CD4-positive, alpha-beta T cell (primary cell): Measurements from ENCODE around the gene PSMD8. TPM values are rescaled to one million over a fixed set of nuclear protein-coding genes. Genes with fewer than 3 reads are reported as not detected.

Experiments used
- ATAC-seq: fragments of 200-7000 bp; cut with Tn5 transposase; one replicate; pipeline ENCODE4 v1.10.0; 2022; ENCODE audit warnings: mild to moderate bottlenecking; ENCODE audit not compliant: poor library complexity
- CTCF ChIA-PET: fragments of 350-600 bp; sonication (Branson Sonifier 250); formaldehyde crosslinking; loops from one replicate; lab custom pipeline; 2021; ENCODE audit warnings: antibody characterized with exemption, inconsistent platforms; lab: Charles Lee
- POLR2A ChIA-PET: fragments of 350-600 bp; sonication (Branson Sonifier 250); formaldehyde crosslinking; loops from one replicate; lab custom pipeline; 2021; ENCODE audit warnings: antibody characterized with exemption, inconsistent platforms; lab: Charles Lee
- DNase-seq, 14 experiments: peaks; one replicate each; pipeline ENCODE4 v3.0.0-alpha.2; 2013 to 2020; ENCODE audit warnings: mixed read lengths in 2 of 14
- H3K27ac ChIP-seq, 2 donors: one replicate each; pipeline versions ENCODE4 v1.5.1 to v1.7.0; 2013; ENCODE audit warnings: low read length in 2 of 2, low read depth in 1 of 2, mild to moderate bottlenecking in 1 of 2
- H3K27me3 ChIP-seq, 2 experiments: 1 replicate in 1 of 2; 2 replicates in 1 of 2; pipeline versions ENCODE4 v1.6.1 to v1.7.0; 2013; ENCODE audit warnings: low read length in 2 of 2, control low read depth in 1 of 2, mild to moderate bottlenecking in 1 of 2, moderate library complexity in 1 of 2; ENCODE audit not compliant: insufficient read depth in 2 of 2, control insufficient read depth in 1 of 2
- H3K36me3 ChIP-seq: one replicate; pipeline ENCODE4 v1.6.1; 2013; ENCODE audit warnings: low read length, control low read depth; ENCODE audit not compliant: insufficient read depth
- H3K4me1 ChIP-seq: one replicate; pipeline ENCODE4 v1.6.1; 2013; ENCODE audit warnings: low read length, control low read depth; ENCODE audit not compliant: insufficient read depth
- H3K4me3 ChIP-seq: one replicate; pipeline ENCODE4 v1.5.1; 2013; ENCODE audit warnings: mild to moderate bottlenecking, low read length, moderate library complexity
- H3K9me3 ChIP-seq, 2 experiments: 1 replicate in 1 of 2; 2 replicates in 1 of 2; pipeline versions ENCODE4 v1.6.1 to v1.7.0; 2013; ENCODE audit warnings: low read length in 2 of 2, mild to moderate bottlenecking in 2 of 2, control low read depth in 1 of 2, moderate library complexity in 1 of 2; ENCODE audit not compliant: control insufficient read depth in 1 of 2, insufficient read depth in 1 of 2
- H3K27ac Mint-ChIP-seq: one replicate; pipeline ENCODE4 v1.8.0; 2020; ENCODE audit warnings: mixed read lengths
- H3K27me3 Mint-ChIP-seq: one replicate; pipeline ENCODE4 v1.8.0; 2021; ENCODE audit warnings: mixed read lengths
- H3K36me3 Mint-ChIP-seq: one replicate; pipeline ENCODE4 v1.8.0; 2021; ENCODE audit warnings: low read depth, mixed read lengths
- H3K4me1 Mint-ChIP-seq: one replicate; pipeline ENCODE4 v1.8.0; 2021; ENCODE audit warnings: low read depth, mixed read lengths
- H3K4me3 Mint-ChIP-seq: one replicate; pipeline ENCODE4 v1.8.0; 2020; ENCODE audit warnings: mild to moderate bottlenecking, mixed read lengths
- H3K9me3 Mint-ChIP-seq: one replicate; pipeline ENCODE4 v1.8.0; 2020; ENCODE audit warnings: mixed read lengths
- CTCF ChIP-seq: fragments of 200-600 bp; IDR thresholded peaks from one replicate; pipeline ENCODE4 v1.8.0; 2022; ENCODE audit warnings: antibody characterized with exemption, mild to moderate bottlenecking
- intact Hi-C, 2 experiments: fragments of 100-400 bp; cut with DNase I in 1 of 2; cut with micrococcal nuclease in 1 of 2; formaldehyde crosslinking; loops; one replicate each; pipeline versions ENCODE4 v1.15.1 to v1.9.0; 2023 to 2025; cut with DNase I, micrococcal nuclease
- total RNA-seq, 174 experiments: library from RNA in 2 of 174; stranded (reverse) in 2 of 174; gene quantifications; one replicate each; pipeline ENCODE4 v1.2.3 and lab custom pipeline; 2021 to 2026

PSMD8 gene
- total RNA-seq, 2 experiments from 2014 or later, result 61.2 to 64.4 TPM

- TF ChIP-seq CTCF, result no peak
- peaks cover 62% of the 10 kb centered on the region for H3K36me3 Mint-ChIP-seq
- peaks cover 29% of the 10 kb centered on the region for H3K4me1 Mint-ChIP-seq
- Histone ChIP-seq H3K27me3 (peaks cover 18 to 20% of the 10 kb centered on the region in 2 experiments), H3K4me3 (no peak overlapping the region), H3K36me3 (peaks cover 33% of the 10 kb centered on the region), H3K9me3 (peaks cover 0 to 5% of the 10 kb centered on the region in 2 experiments), H3K4me1 (peaks cover 44% of the 10 kb centered on the region), H3K27ac (no peak overlapping the region)
- no peak for DNase-seq
- H3K27me3 Mint-ChIP-seq, result peaks cover 42% of the 10 kb centered on the region
- intact Hi-C loops, result loop anchor here in 1 of 2 experiments (5.0 kb wide), 1 partner anchor 48 kb away; the partner anchor contains the start of gene CATSPERG
- no peak for ATAC-seq
- ChIA-PET POLR2A (interaction anchor here (0.9 to 1.7 kb wide), 3 partner anchors 10 to 18 kb away, joined by 3 to 9 read pairs (median 8); partner anchors contain the start of genes FAM98C and PSMD8), CTCF (interaction anchor here (0.8 kb wide), 1 partner anchor 18 kb away, joined by 3 read pairs; the partner anchor contains the start of gene FAM98C)
- no peaks in the 10 kb centered on the region for H3K9me3 Mint-ChIP-seq
- H3K27ac Mint-ChIP-seq, result no peak overlapping the region
- H3K4me3 Mint-ChIP-seq, result peak overlapping the region; percentile 54
Measured at GRCh38 chr19:38385057-38385803, 10.9 kb downstream of the PSMD8 start.

DNA sequence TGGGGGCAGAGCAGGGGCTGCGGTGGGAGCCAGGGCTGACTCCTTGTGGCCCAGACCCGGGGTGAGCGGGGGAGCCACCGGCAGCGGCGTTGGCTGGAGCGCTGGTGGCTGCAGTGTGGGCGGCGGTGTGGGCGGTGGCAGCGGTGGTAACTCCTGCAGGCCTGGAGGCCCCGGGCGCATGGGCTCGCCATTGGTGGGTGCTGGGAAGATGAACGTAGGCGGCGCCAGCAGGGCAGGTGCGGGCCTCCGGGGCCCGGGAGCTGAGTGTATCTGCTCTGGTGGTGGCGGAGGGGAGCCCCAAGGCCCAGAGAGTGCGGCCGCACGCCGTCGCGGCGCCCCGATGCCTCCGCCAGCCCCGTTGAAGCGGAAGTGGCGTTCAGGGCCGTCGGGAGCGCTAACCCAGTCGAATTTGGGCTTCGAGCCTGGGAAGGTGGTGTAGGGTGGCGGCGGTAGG, 11.5 kb downstream of the PSMD8 start:
- H3K36me3 Mint-ChIP-seq, result peaks cover 56% of the 10 kb centered on the region
- peaks cover 18 to 20% of the 10 kb centered on the region in 2 experiments for H3K27me3 ChIP-seq
- POLR2A ChIA-PET, result interaction anchor here (0.9 to 1.7 kb wide), 3 partner anchors 10 to 17 kb away, joined by 3 to 9 read pairs (median 8); partner anchors contain the start of genes FAM98C and PSMD8

More for the DNA sequence above, 11.5 kb downstream of the PSMD8 start:
- H3K4me1 Mint-ChIP-seq, result peaks cover 29% of the 10 kb centered on the region
- CTCF ChIA-PET, result interaction anchor here (0.8 kb wide), 1 partner anchor 17 kb away, joined by 3 read pairs; the partner anchor contains the start of gene FAM98C
- H3K4me3 ChIP-seq, result no peak overlapping the region
- no peak overlapping the region for H3K4me3 Mint-ChIP-seq
- ATAC-seq, result no peak
- H3K27ac ChIP-seq, result no peak overlapping the region
- H3K4me1 ChIP-seq, result peaks cover 44% of the 10 kb centered on the region
- intact Hi-C loops, result loop anchor here in 1 of 2 experiments (5.0 kb wide), 1 partner anchor 49 kb away; the partner anchor contains the start of gene CATSPERG
- peaks cover 0 to 5% of the 10 kb centered on the region in 2 experiments for H3K9me3 ChIP-seq
- DNase-seq, result peak in 2 of 14 experiments; percentile 31 to 55
- peaks cover 27% of the 10 kb centered on the region for H3K36me3 ChIP-seq
- TF ChIP-seq CTCF, result no peak
- no peaks in the 10 kb centered on the region for H3K9me3 Mint-ChIP-seq
- H3K27ac Mint-ChIP-seq, result no peak overlapping the region
- peaks cover 40% of the 10 kb centered on the region for H3K27me3 Mint-ChIP-seq
